Measurements from ENCODE around the gene CADM2. TPM values are rescaled to one million over a fixed set of nuclear protein-coding genes. Genes with fewer than 3 reads are reported as not detected.

Gene CADM2
- total RNA-seq, 4 donors from 2014 or later: 15.6 to 51.8 (median 37.4) TPM

DNA sequence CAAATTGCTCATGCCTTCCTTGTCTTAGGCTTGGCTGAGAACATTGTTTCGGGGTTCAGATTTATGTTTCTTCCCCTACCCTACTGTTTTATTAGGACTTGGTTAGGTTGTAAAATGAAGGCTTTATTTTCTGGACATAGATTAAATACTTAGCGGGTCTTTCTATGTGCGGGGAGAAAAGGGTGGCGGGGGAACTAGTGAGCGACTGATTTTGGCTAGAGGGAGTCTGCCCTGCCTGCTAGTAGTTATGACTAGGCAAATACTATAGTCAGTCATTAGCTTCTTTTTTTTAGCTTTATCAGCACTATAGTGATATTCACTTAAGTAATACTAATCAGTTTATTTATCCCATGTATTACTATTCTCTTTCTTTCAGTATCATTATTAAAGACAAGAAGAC, 3.6 kb downstream of the CADM2 start:
- 85 to 92% methylated on average over 5 of the region's 5 CpGs for WGBS, 2 donors
- Histone ChIP-seq H3K27me3 (peaks cover 0 to 26% of the 10 kb centered on the region in 2 donors), H3K4me3 (no peak overlapping the region), H3K36me3 (no peaks in the 10 kb centered on the region), H3K27ac (peak overlapping the region in 1 of 4 donors; percentile 16), H3K4me1 (peaks cover 0 to 11% (median 3%) of the 10 kb centered on the region in 4 donors), H3K9me3 (no peaks in the 10 kb centered on the region)
- no peak for TF ChIP-seq EP300 (IDR thresholded peaks at IDR 0.05)
- DNase-seq (ENCODE audit: low spot score in 2 of 2): no peak

DNA sequence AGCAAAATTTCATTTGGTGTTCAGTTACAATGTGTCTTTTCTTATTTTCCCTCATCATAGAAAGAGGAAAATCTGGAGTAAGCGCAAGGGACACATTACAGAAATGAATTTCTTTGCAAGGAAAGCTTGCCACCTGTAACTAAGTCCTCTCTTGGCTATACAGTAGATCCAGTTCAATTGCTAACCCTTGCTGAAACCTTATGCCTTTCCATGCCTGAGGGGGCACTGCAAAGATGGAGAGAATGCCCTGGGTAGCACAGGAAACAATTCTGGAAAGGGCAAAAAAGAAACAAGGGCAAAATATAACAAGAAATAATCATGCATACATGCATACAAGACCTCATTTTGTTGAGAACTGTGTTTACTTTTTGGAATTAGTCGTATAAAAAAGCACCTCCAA, 4.3 kb downstream of the CADM2 start:
- Histone ChIP-seq H3K27ac (no peak overlapping the region), H3K36me3 (no peaks in the 10 kb centered on the region), H3K4me1 (peaks cover 0 to 11% (median 3%) of the 10 kb centered on the region in 4 donors), H3K9me3 (no peaks in the 10 kb centered on the region), H3K4me3 (no peak overlapping the region), H3K27me3 (peaks cover 0 to 26% of the 10 kb centered on the region in 2 donors)
- TF ChIP-seq POLR2A (IDR thresholded peaks at IDR 0.05) (no peak), EP300 (IDR thresholded peaks at IDR 0.05) (no peak)
- TF ChIP-seq, protein P1, sequence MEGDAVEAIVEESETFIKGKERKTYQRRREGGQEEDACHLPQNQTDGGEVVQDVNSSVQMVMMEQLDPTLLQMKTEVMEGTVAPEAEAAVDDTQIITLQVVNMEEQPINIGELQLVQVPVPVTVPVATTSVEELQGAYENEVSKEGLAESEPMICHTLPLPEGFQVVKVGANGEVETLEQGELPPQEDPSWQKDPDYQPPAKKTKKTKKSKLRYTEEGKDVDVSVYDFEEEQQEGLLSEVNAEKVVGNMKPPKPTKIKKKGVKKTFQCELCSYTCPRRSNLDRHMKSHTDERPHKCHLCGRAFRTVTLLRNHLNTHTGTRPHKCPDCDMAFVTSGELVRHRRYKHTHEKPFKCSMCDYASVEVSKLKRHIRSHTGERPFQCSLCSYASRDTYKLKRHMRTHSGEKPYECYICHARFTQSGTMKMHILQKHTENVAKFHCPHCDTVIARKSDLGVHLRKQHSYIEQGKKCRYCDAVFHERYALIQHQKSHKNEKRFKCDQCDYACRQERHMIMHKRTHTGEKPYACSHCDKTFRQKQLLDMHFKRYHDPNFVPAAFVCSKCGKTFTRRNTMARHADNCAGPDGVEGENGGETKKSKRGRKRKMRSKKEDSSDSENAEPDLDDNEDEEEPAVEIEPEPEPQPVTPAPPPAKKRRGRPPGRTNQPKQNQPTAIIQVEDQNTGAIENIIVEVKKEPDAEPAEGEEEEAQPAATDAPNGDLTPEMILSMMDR (IDR thresholded peaks at IDR 0.05): no peak
- DNase-seq (ENCODE audit: low spot score in 2 of 2): no peak
- WGBS, 2 donors: 89 to 93% methylated on average over 2 of the region's 2 CpGs

DNA sequence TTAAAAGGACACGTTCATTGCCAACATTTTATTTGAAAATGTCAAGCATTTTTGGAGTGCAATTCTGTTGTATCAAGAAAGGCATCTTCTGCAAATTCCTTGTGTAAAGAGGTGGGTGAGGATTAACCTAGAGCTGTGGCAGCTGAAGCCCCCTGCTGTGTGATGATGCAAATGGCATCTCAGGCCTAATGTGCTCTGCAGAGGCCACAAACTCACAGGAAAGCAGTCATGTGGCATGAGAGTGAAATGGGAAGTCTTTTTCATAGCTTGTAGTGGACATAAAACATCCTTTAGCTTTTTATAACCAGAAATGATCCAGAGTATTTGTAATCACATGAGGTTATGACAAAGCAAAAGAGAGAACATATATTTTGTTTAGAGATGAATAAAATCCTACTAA, 6.4 kb downstream of the CADM2 start:
- Histone ChIP-seq H3K27ac (peak overlapping the region in 1 of 4 donors; percentile 8), H3K4me3 (no peak overlapping the region), H3K9me3 (no peaks in the 10 kb centered on the region), H3K36me3 (no peaks in the 10 kb centered on the region), H3K27me3 (peaks cover 0 to 17% of the 10 kb centered on the region in 2 donors), H3K4me1 (peaks cover 0 to under 1% (median 0%) of the 10 kb centered on the region in 4 donors)
- TF ChIP-seq POLR2A (IDR thresholded peaks at IDR 0.05) (no peak), EP300 (IDR thresholded peaks at IDR 0.05) (no peak)
- TF ChIP-seq, protein P1 (IDR thresholded peaks at IDR 0.05): peak in 1 of 5 experiments; percentile 21
- WGBS, 2 donors: 13 to 48% methylated on average over 1 of the region's 1 CpG
- no peak for DNase-seq (ENCODE audit: low spot score in 2 of 2)

DNA sequence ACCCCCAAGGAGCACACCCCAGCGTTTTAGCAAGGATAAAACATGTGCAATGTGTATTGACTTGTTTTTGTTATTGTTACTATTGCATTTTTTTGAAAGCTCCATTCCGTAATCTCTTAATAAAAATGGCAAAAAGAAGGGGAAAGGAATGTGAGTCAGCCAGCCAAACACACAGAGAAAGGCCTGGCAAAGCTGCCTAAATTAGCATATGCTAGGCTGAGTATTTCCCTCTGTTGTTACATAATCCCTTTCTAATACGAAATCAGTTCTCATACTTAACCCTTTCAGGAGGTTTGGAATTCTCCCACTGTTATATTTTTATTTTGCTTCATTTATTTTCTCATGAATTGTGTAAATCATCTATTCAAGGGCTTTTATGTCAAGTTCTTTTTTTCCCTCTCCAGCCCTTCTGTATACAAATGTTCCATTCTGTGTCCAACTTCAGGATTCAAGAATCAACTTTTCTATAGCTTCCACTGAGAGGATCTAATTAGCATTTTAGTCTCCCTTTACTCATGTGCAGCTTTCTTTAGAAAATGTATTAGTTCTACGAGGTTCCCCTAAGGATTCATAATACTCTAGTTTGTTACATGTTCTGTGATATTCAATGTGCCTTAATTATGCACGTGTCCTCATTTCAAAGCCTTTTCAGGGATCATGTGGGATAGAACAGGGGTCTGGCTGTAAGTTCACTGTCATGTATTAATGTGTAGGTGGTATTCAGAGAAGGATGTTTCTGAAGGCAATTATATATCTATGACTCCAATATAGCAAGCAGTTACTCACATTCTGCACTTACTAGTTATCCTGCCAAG, 9.2 kb downstream of the CADM2 start:
- Histone ChIP-seq H3K36me3 (no peaks in the 10 kb centered on the region), H3K4me1 (no peaks in the 10 kb centered on the region), H3K9me3 (no peaks in the 10 kb centered on the region), H3K27ac (peak overlapping the region in 2 of 4 donors; percentile 44 to 56), H3K4me3 (peak overlapping the region in 1 of 4 donors; percentile 1), H3K27me3 (no peaks in the 10 kb centered on the region)
- no peak for TF ChIP-seq POLR2A (IDR thresholded peaks at IDR 0.05)
- no peak for TF ChIP-seq EP300 (IDR thresholded peaks at IDR 0.05)
- TF ChIP-seq, protein P1 (IDR thresholded peaks at IDR 0.05): no peak
- DNase-seq (ENCODE audit: low spot score in 2 of 2): no peak
- WGBS, 2 donors: 22 to 28% methylated on average over 5 of the region's 5 CpGs

DNA sequence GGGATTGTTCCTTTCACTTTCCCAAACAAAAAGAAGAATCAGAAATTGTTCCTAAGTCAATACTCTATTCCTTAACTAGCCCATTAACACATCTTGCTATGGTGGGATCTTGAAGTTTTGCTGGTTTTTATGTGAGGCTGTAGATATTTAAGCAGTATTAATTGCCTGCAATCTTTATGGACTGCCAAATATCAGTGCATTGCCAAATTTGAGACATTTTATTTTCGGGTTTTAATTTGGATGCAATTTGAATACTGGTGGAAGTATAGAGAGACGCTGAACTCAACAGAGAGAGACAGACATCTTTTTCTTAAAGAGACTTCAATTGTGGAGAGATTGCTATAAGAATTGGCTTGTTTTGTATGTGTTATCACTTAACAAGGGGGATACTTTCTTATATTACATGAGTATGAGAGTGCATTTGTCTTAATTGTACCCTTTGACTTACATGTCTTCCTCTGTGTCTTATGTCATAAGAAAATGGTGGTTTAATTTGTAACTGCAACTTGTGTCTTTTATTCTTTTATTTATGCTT, 10.0 kb downstream of the CADM2 start:
- Histone ChIP-seq H3K36me3 (no peaks in the 10 kb centered on the region), H3K27me3 (no peaks in the 10 kb centered on the region), H3K4me1 (no peaks in the 10 kb centered on the region), H3K27ac (peak overlapping the region in 2 of 4 donors; percentile 44 to 56), H3K9me3 (no peaks in the 10 kb centered on the region), H3K4me3 (no peak overlapping the region)
- no peak for DNase-seq (ENCODE audit: low spot score in 2 of 2)
- TF ChIP-seq, protein P1 (IDR thresholded peaks at IDR 0.05): no peak
- TF ChIP-seq EP300 (IDR thresholded peaks at IDR 0.05): no peak
- TF ChIP-seq POLR2A (IDR thresholded peaks at IDR 0.05): no peak
- 39 to 51% methylated on average over 2 of the region's 2 CpGs for WGBS, 2 donors
